ENCODE results near the gene CPT1B. TPM values are rescaled to one million over a fixed set of nuclear protein-coding genes. Genes with fewer than 3 reads are reported as not detected.

CPT1B gene
- total and polyA plus RNA-seq, 10 of the 15 experiments (the other 5 are each of a cell fraction or from before 2014, with no cell fraction given), result 3.5 to 54.0 (median 21.7) TPM

GRCh38 chr22:50544746-50545253 is 33.4 kb downstream of the CPT1B start:
- no peak for TF ChIP-seq MTA3 (IDR thresholded peaks at IDR 0.05; ENCODE audit: borderline replicate concordance, low read length)
- no peak for TF ChIP-seq KLF5 (IDR thresholded peaks at IDR 0.05; ENCODE audit: partially characterized antibody)
- peak; percentile 36; the same call in 1 of the 2 replicates for TF ChIP-seq EED (IDR thresholded peaks at IDR 0.05; ENCODE audit: low read depth)
- no peak for TF ChIP-seq CTCF (IDR thresholded peaks at IDR 0.05 in 2 of 3, conservative IDR thresholded peaks at IDR 0.05 in 1 of 3; ENCODE audit: control insufficient read depth in 2 of 3, extremely low read depth in 1 of 3, insufficient read depth in 1 of 3, low read depth in 3 of 3, low read length in 3 of 3)
- no peak for TF ChIP-seq POLR2A (IDR thresholded peaks at IDR 0.05; ENCODE audit: low read depth, low read length)
- no peak for TF ChIP-seq HDAC2 (IDR thresholded peaks at IDR 0.05)
- TF ChIP-seq BACH1 (IDR thresholded peaks at IDR 0.05; ENCODE audit: borderline replicate concordance), result no peak
- TF ChIP-seq, protein P1, sequence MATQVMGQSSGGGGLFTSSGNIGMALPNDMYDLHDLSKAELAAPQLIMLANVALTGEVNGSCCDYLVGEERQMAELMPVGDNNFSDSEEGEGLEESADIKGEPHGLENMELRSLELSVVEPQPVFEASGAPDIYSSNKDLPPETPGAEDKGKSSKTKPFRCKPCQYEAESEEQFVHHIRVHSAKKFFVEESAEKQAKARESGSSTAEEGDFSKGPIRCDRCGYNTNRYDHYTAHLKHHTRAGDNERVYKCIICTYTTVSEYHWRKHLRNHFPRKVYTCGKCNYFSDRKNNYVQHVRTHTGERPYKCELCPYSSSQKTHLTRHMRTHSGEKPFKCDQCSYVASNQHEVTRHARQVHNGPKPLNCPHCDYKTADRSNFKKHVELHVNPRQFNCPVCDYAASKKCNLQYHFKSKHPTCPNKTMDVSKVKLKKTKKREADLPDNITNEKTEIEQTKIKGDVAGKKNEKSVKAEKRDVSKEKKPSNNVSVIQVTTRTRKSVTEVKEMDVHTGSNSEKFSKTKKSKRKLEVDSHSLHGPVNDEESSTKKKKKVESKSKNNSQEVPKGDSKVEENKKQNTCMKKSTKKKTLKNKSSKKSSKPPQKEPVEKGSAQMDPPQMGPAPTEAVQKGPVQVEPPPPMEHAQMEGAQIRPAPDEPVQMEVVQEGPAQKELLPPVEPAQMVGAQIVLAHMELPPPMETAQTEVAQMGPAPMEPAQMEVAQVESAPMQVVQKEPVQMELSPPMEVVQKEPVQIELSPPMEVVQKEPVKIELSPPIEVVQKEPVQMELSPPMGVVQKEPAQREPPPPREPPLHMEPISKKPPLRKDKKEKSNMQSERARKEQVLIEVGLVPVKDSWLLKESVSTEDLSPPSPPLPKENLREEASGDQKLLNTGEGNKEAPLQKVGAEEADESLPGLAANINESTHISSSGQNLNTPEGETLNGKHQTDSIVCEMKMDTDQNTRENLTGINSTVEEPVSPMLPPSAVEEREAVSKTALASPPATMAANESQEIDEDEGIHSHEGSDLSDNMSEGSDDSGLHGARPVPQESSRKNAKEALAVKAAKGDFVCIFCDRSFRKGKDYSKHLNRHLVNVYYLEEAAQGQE (IDR thresholded peaks at IDR 0.05; ENCODE audit: low read depth, low read length), result no peak
- Histone ChIP-seq H3K4me3 (no peak overlapping the region), H3K4me1 (ENCODE audit: control insufficient read depth, insufficient read depth, low read length) (peaks cover 45% of the 10 kb centered on the region), H3K27me3 (replicated peaks in 1 of 2; ENCODE audit: control insufficient read depth in 2 of 2, insufficient read depth in 2 of 2, low read length in 1 of 2) (peaks cover 0 to 1% of the 10 kb centered on the region in 2 experiments; a peak in 1 of 4 replicates), H3K27ac (ENCODE audit: control insufficient read depth, insufficient read depth) (peak overlapping the region; percentile 45; the same call in 1 of the 2 replicates), H3K4me2 (ENCODE audit: control insufficient read depth, insufficient read depth) (peak overlapping the region; percentile 31), H3K9ac (ENCODE audit: control insufficient read depth, insufficient read depth, low read length) (peak overlapping the region; percentile 51; the same call in 1 of the 2 replicates), H3K79me2 (ENCODE audit: control insufficient read depth, insufficient read depth, low read length) (peaks cover 5% of the 10 kb centered on the region), H3K9me3 (replicated peaks; ENCODE audit: control insufficient read depth, insufficient read depth, low read length) (no peaks in the 10 kb centered on the region), H2AFZ (ENCODE audit: control insufficient read depth, low read depth, low read length) (no peak overlapping the region), H3K36me3 (ENCODE audit: control insufficient read depth in 2 of 2, insufficient read depth in 2 of 2, low read length in 1 of 2) (no peaks in the 10 kb centered on the region), H4K20me1 (ENCODE audit: control insufficient read depth, insufficient read depth) (no peaks in the 10 kb centered on the region)
- intact Hi-C loops (cut with micrococcal nuclease; ENCODE audit: unreplicated experiment) (loop anchor here (5.0 kb wide), 1 partner anchor 78 kb away; no protein-coding TSS in a partner anchor), in situ Hi-C loops (cut with MboI) (no loop called here)
- no TSS peak for BruUV-seq (replicated peaks)
- 31% methylated on average over 5 of the region's 5 CpGs for WGBS (ENCODE audit: insufficient coverage, insufficient replicate concordance, low lambda C conversion rate, missing lambda C conversion rate)
- ChIA-PET CTCF (interaction anchor here (0.9 to 2.4 kb wide), 4 partner anchors 13 to 76 kb away, joined by 3 to 13 read pairs (median 5); partner anchors contain the start of genes SCO2 and SYCE3), SMC1A (ENCODE audit: uncharacterized antibody, unreplicated experiment) (interaction anchor here (1.1 to 1.5 kb wide), 2 partner anchors 18 to 22 kb away, joined by 3 read pairs; partner anchors contain the start of gene SYCE3), RAD21 (ENCODE audit: unreplicated experiment) (interaction anchor here (0.9 to 2.6 kb wide), 3 partner anchors 10 to 19 kb away, joined by 3 to 9 read pairs (median 4); partner anchors contain the start of gene SYCE3), POLR2A (interaction anchor here (1.1 to 2.1 kb wide), 5 partner anchors 10 to 37 kb away, joined by 3 to 15 read pairs (median 6); partner anchors contain the start of genes LMF2, SCO2 and SYCE3)
- DNase-seq (ENCODE audit: low read depth, low spot score) (no peak), FAIRE-seq (no peak), ATAC-seq (no peak)
